B cell (primary cell): Measurements from ENCODE around the gene NKAPL. TPM values are rescaled to one million over a fixed set of nuclear protein-coding genes. Genes with fewer than 3 reads are reported as not detected.

Experiments
- ATAC-seq: fragments of 200-7000 bp; cut with Tn5 transposase; one replicate; pipeline ENCODE4 v1.10.0; 2021; ENCODE audit warnings: low read depth, mild to moderate bottlenecking, moderate number of reproducible peaks, moderate library complexity
- CTCF ChIA-PET: fragments of 350-600 bp; sonication (Branson Sonifier 250); formaldehyde crosslinking; loops from one replicate; lab custom pipeline; 2021; ENCODE audit warnings: antibody characterized with exemption, inconsistent platforms; lab: Charles Lee
- POLR2A ChIA-PET: fragments of 350-600 bp; sonication (Branson Sonifier 250); formaldehyde crosslinking; loops from one replicate; lab custom pipeline; 2021; ENCODE audit warnings: antibody characterized with exemption; lab: Charles Lee
- DNase-seq: peaks from one replicate; pipeline ENCODE4 v3.0.0; 2013
- H2AFZ ChIP-seq: 2 replicates; pipeline ENCODE4 v1.6.1; 2012; ENCODE audit warnings: mild to moderate bottlenecking, low read depth, low read length; ENCODE audit not compliant: insufficient read depth, poor library complexity, severe bottlenecking
- H3K27ac ChIP-seq, 2 donors: 1 replicate in 1 of 2; 2 replicates in 1 of 2; pipeline ENCODE4 v1.5.1; 2012 to 2013; ENCODE audit warnings: low read length in 2 of 2, mild to moderate bottlenecking in 2 of 2, moderate library complexity in 1 of 2
- H3K27me3 ChIP-seq, 4 experiments: fragments of 200-600 bp in 1 of 4; sonication (generic) in 1 of 4; replicated peaks in 1 of 4; 1 replicate in 2 of 4; 2 replicates in 2 of 4; pipeline versions ENCODE4 v1.6.1 to v1.7.0; 2013 to 2016; ENCODE audit warnings: low read length in 3 of 4, mild to moderate bottlenecking in 2 of 4, mixed read lengths in 1 of 4, moderate library complexity in 1 of 4; ENCODE audit not compliant: insufficient read depth in 4 of 4, control insufficient read depth in 3 of 4; ENCODE audit errors: control extremely low read depth in 1 of 4
- H3K36me3 ChIP-seq, 2 experiments: replicated peaks in 1 of 2; 1 replicate in 1 of 2; 2 replicates in 1 of 2; pipeline versions ENCODE4 v1.6.1 to v1.7.1; 2013; ENCODE audit warnings: low read length in 1 of 2; ENCODE audit not compliant: insufficient read depth in 2 of 2, control insufficient read depth in 1 of 2; ENCODE audit errors: control extremely low read depth in 1 of 2, extremely low read depth in 1 of 2
- H3K4me1 ChIP-seq, 2 donors: fragments of 200-600 bp in 1 of 2; sonication (generic) in 1 of 2; 1 replicate in 1 of 2; 2 replicates in 1 of 2; pipeline versions ENCODE4 v1.5.1 to v1.6.1; 2013 to 2017; ENCODE audit warnings: low read length in 2 of 2; ENCODE audit not compliant: control insufficient read depth in 2 of 2, insufficient read depth in 2 of 2
- H3K4me2 ChIP-seq: replicated peaks from 2 replicates; pipeline ENCODE3; 2012; ENCODE audit warnings: mild to moderate bottlenecking, low read depth, low read length; ENCODE audit not compliant: poor library complexity, severe bottlenecking
- H3K4me3 ChIP-seq, 5 experiments: fragments of 200-600 bp in 1 of 5; sonication (generic) in 1 of 5; 1 replicate in 3 of 5; 2 replicates in 2 of 5; pipeline versions ENCODE4 v1.5.1 to v1.7.0; 2011 to 2016; ENCODE audit warnings: low read length in 4 of 5, mild to moderate bottlenecking in 4 of 5, low read depth in 2 of 5, control low read depth in 1 of 5, moderate library complexity in 1 of 5; ENCODE audit not compliant: insufficient read depth in 1 of 5; ENCODE audit errors: control extremely low read depth in 1 of 5, extremely low read depth in 1 of 5
- H3K79me2 ChIP-seq: fragments of 200-600 bp; sonication (generic); one replicate; pipeline ENCODE4 v1.6.0; 2016; ENCODE audit warnings: low read length; ENCODE audit not compliant: control insufficient read depth, insufficient read depth
- H3K9ac ChIP-seq: fragments of 200-600 bp; sonication (generic); 2 replicates; pipeline ENCODE4 v1.6.1; 2017; ENCODE audit warnings: mild to moderate bottlenecking, low read length, moderate library complexity
- H3K9me3 ChIP-seq, 3 donors: one replicate each; pipeline versions ENCODE4 v1.6.1 to v1.7.1; 2013; ENCODE audit warnings: low read length in 2 of 3; ENCODE audit not compliant: control insufficient read depth in 2 of 3, insufficient read depth in 1 of 3; ENCODE audit errors: control extremely low read depth in 1 of 3
- H4K20me1 ChIP-seq: 2 replicates; pipeline ENCODE4 v1.6.0; 2012; ENCODE audit warnings: mild to moderate bottlenecking, low read length; ENCODE audit not compliant: insufficient read depth, control insufficient read depth, poor library complexity, severe bottlenecking
- H3K27ac Mint-ChIP-seq: one replicate; pipeline ENCODE4 v1.8.0; 2021; ENCODE audit warnings: mixed read lengths
- H3K27me3 Mint-ChIP-seq: one replicate; pipeline ENCODE4 v1.8.0; 2021; ENCODE audit warnings: mixed read lengths
- H3K4me1 Mint-ChIP-seq: one replicate; pipeline ENCODE4 v1.8.0; 2021; ENCODE audit warnings: mixed read lengths
- H3K4me3 Mint-ChIP-seq: one replicate; pipeline ENCODE4 v1.8.0; 2021; ENCODE audit warnings: mixed read lengths
- H3K9me3 Mint-ChIP-seq: one replicate; pipeline ENCODE4 v1.8.0; 2022; ENCODE audit warnings: mixed read lengths; ENCODE audit not compliant: insufficient read depth
- CTCF ChIP-seq: fragments of 200-600 bp; IDR thresholded peaks from one replicate; pipeline ENCODE4 v1.8.0; 2022; ENCODE audit warnings: antibody characterized with exemption, mild to moderate bottlenecking
- EZH2 ChIP-seq: IDR thresholded peaks from 2 replicates; pipeline ENCODE4 v1.6.1; 2012; ENCODE audit warnings: borderline replicate concordance, low read depth, mild to moderate bottlenecking, moderate library complexity, low read length; ENCODE audit not compliant: insufficient read depth, poor library complexity, severe bottlenecking
- WGBS: methylation state at CpG from one replicate; pipeline ENCODE4 v1.1.5; 2013; ENCODE audit warnings: missing lambda C conversion rate; ENCODE audit not compliant: insufficient coverage; 5-methylcytosine and 5-hydroxymethylcytosine counted together
- intact Hi-C: fragments of 100-400 bp; cut with micrococcal nuclease; formaldehyde crosslinking; loops from one replicate; pipeline ENCODE4 v1.10.0; 2022
- polyA plus RNA-seq: library from polyadenylated mRNA; depleted of rRNA; stranded (reverse); fragments of >200 nt; gene quantifications from 2 replicates; pipeline ENCODE4 v1.2.3, GENCODE V29; 2012
- total RNA-seq, 2 donors: library from RNA; stranded (reverse); fragments of 120-200 nt in 1 of 2; gene quantifications; 1 replicate in 1 of 2; 2 replicates in 1 of 2; pipeline versions ENCODE4 v1.2.3 to v1.2.4, GENCODE V29; 2013 to 2022

The NKAPL gene
- total and polyA plus RNA-seq, 2 donors (not counting 1 experiment from before 2014, with no cell fraction given), result 0.52 TPM; not detected in 1

- Histone ChIP-seq H3K27ac (no peak overlapping the region), H4K20me1 (no peaks in the 10 kb centered on the region), H3K36me3 (peaks cover 1 to 31% of the 10 kb centered on the region in 2 experiments), H2AFZ (no peak overlapping the region), H3K27me3 (no peaks in the 10 kb centered on the region), H3K4me1 (peaks cover 0 to under 1% of the 10 kb centered on the region in 2 donors), H3K9ac (no peak overlapping the region), H3K9me3 (no peaks in the 10 kb centered on the region), H3K4me3 (no peak overlapping the region), H3K79me2 (no peaks in the 10 kb centered on the region), H3K4me2 (no peak overlapping the region)
- H3K4me3 Mint-ChIP-seq, result no peak overlapping the region
- H3K4me1 Mint-ChIP-seq, result peaks cover 7% of the 10 kb centered on the region
- CTCF ChIA-PET, result interaction anchor here (0.6 kb wide), 1 partner anchor 28 kb away, joined by 3 read pairs; no protein-coding TSS in a partner anchor
- DNase-seq (no peak), ATAC-seq (no peak)
- 93% methylated on average over 3 of the region's 6 CpGs for WGBS
- no peak overlapping the region for H3K27ac Mint-ChIP-seq
- TF ChIP-seq CTCF (no peak), EZH2 (no peak)
- intact Hi-C loops, result no loop called here
- no peaks in the 10 kb centered on the region for H3K9me3 Mint-ChIP-seq
- POLR2A ChIA-PET, result interaction anchor here (0.5 kb wide), 1 partner anchor 1102 kb away, joined by 7 read pairs; no protein-coding TSS in a partner anchor
- no peaks in the 10 kb centered on the region for H3K27me3 Mint-ChIP-seq
Observed at GRCh38 chr6:28245206-28245941, 13.7 kb upstream of the NKAPL start.

- Histone ChIP-seq H3K9ac (no peak overlapping the region), H3K4me3 (no peak overlapping the region), H2AFZ (no peak overlapping the region), H3K4me1 (peaks cover 14 to 20% of the 10 kb centered on the region in 2 donors), H3K27ac (no peak overlapping the region), H4K20me1 (no peaks in the 10 kb centered on the region), H3K4me2 (no peak overlapping the region), H3K27me3 (no peaks in the 10 kb centered on the region), H3K9me3 (peaks cover 0 to 4% (median 0%) of the 10 kb centered on the region in 3 donors), H3K79me2 (peaks cover 17% of the 10 kb centered on the region), H3K36me3 (peaks cover 1 to 31% of the 10 kb centered on the region in 2 experiments)
- WGBS, result 83% methylated on average over 1 of the region's 1 CpG
- peaks cover 31% of the 10 kb centered on the region for H3K4me1 Mint-ChIP-seq
- no peak for DNase-seq
- ChIA-PET CTCF (interaction anchor here (2.1 kb wide), 1 partner anchor 107 kb away, joined by 8 read pairs; no protein-coding TSS in a partner anchor), POLR2A (no interaction called here)
- no peaks in the 10 kb centered on the region for H3K9me3 Mint-ChIP-seq
- TF ChIP-seq CTCF (no peak), EZH2 (no peak)
- no peak overlapping the region for H3K27ac Mint-ChIP-seq
- H3K27me3 Mint-ChIP-seq, result no peaks in the 10 kb centered on the region
- intact Hi-C loops, result no loop called here
- no peak for ATAC-seq
- H3K4me3 Mint-ChIP-seq, result no peak overlapping the region
Observed at GRCh38 chr6:28248916-28249315, 10.2 kb upstream of the NKAPL start.
